CD4-positive, alpha-beta T cell (primary cell): ENCODE results near the gene C2orf66. TPM values are rescaled to one million over a fixed set of nuclear protein-coding genes. Genes with fewer than 3 reads are reported as not detected.

ENCODE experiments used
- ATAC-seq: fragments of 200-7000 bp; cut with Tn5 transposase; one replicate; pipeline ENCODE4 v1.10.0; 2022; ENCODE audit warnings: mild to moderate bottlenecking; ENCODE audit not compliant: poor library complexity
- CTCF ChIA-PET: fragments of 350-600 bp; sonication (Branson Sonifier 250); formaldehyde crosslinking; loops from one replicate; lab custom pipeline; 2021; ENCODE audit warnings: antibody characterized with exemption, inconsistent platforms; lab: Charles Lee
- POLR2A ChIA-PET: fragments of 350-600 bp; sonication (Branson Sonifier 250); formaldehyde crosslinking; loops from one replicate; lab custom pipeline; 2021; ENCODE audit warnings: antibody characterized with exemption, inconsistent platforms; lab: Charles Lee
- DNase-seq, 14 experiments: peaks; one replicate each; pipeline ENCODE4 v3.0.0-alpha.2; 2013 to 2020; ENCODE audit warnings: mixed read lengths in 2 of 14
- H3K27ac ChIP-seq, 2 donors: one replicate each; pipeline versions ENCODE4 v1.5.1 to v1.7.0; 2013; ENCODE audit warnings: low read length in 2 of 2, low read depth in 1 of 2, mild to moderate bottlenecking in 1 of 2
- H3K27me3 ChIP-seq, 2 experiments: 1 replicate in 1 of 2; 2 replicates in 1 of 2; pipeline versions ENCODE4 v1.6.1 to v1.7.0; 2013; ENCODE audit warnings: low read length in 2 of 2, control low read depth in 1 of 2, mild to moderate bottlenecking in 1 of 2, moderate library complexity in 1 of 2; ENCODE audit not compliant: insufficient read depth in 2 of 2, control insufficient read depth in 1 of 2
- H3K36me3 ChIP-seq: one replicate; pipeline ENCODE4 v1.6.1; 2013; ENCODE audit warnings: low read length, control low read depth; ENCODE audit not compliant: insufficient read depth
- H3K4me1 ChIP-seq: one replicate; pipeline ENCODE4 v1.6.1; 2013; ENCODE audit warnings: low read length, control low read depth; ENCODE audit not compliant: insufficient read depth
- H3K4me3 ChIP-seq: one replicate; pipeline ENCODE4 v1.5.1; 2013; ENCODE audit warnings: mild to moderate bottlenecking, low read length, moderate library complexity
- H3K9me3 ChIP-seq, 2 experiments: 1 replicate in 1 of 2; 2 replicates in 1 of 2; pipeline versions ENCODE4 v1.6.1 to v1.7.0; 2013; ENCODE audit warnings: low read length in 2 of 2, mild to moderate bottlenecking in 2 of 2, control low read depth in 1 of 2, moderate library complexity in 1 of 2; ENCODE audit not compliant: control insufficient read depth in 1 of 2, insufficient read depth in 1 of 2
- H3K27ac Mint-ChIP-seq: one replicate; pipeline ENCODE4 v1.8.0; 2020; ENCODE audit warnings: mixed read lengths
- H3K27me3 Mint-ChIP-seq: one replicate; pipeline ENCODE4 v1.8.0; 2021; ENCODE audit warnings: mixed read lengths
- H3K36me3 Mint-ChIP-seq: one replicate; pipeline ENCODE4 v1.8.0; 2021; ENCODE audit warnings: low read depth, mixed read lengths
- H3K4me1 Mint-ChIP-seq: one replicate; pipeline ENCODE4 v1.8.0; 2021; ENCODE audit warnings: low read depth, mixed read lengths
- H3K4me3 Mint-ChIP-seq: one replicate; pipeline ENCODE4 v1.8.0; 2020; ENCODE audit warnings: mild to moderate bottlenecking, mixed read lengths
- H3K9me3 Mint-ChIP-seq: one replicate; pipeline ENCODE4 v1.8.0; 2020; ENCODE audit warnings: mixed read lengths
- CTCF ChIP-seq: fragments of 200-600 bp; IDR thresholded peaks from one replicate; pipeline ENCODE4 v1.8.0; 2022; ENCODE audit warnings: antibody characterized with exemption, mild to moderate bottlenecking
- intact Hi-C, 2 experiments: fragments of 100-400 bp; cut with DNase I in 1 of 2; cut with micrococcal nuclease in 1 of 2; formaldehyde crosslinking; loops; one replicate each; pipeline versions ENCODE4 v1.15.1 to v1.9.0; 2023 to 2025; cut with DNase I, micrococcal nuclease
- total RNA-seq, 174 experiments: library from RNA in 2 of 174; stranded (reverse) in 2 of 174; gene quantifications; one replicate each; pipeline ENCODE4 v1.2.3 and lab custom pipeline; 2021 to 2026

The C2orf66 gene
- total RNA-seq, 2 experiments from 2014 or later, result not detected

GRCh38 chr2:196804381-196804780, 4.8 kb downstream of the C2orf66 start:
- intact Hi-C loops, result loop anchor here in 1 of 2 experiments (10.0 kb wide), 1 partner anchor 900 kb away; the partner anchor contains the start of gene MARS2
- no peaks in the 10 kb centered on the region for H3K9me3 Mint-ChIP-seq
- peaks cover 25% of the 10 kb centered on the region for H3K27me3 Mint-ChIP-seq

GRCh38 chr2:196802401-196802800, 6.8 kb downstream of the C2orf66 start:
- no peak overlapping the region for H3K4me3 ChIP-seq
- Mint-ChIP-seq H3K9me3 (no peaks in the 10 kb centered on the region), H3K36me3 (peaks cover 12% of the 10 kb centered on the region), H3K27ac (no peak overlapping the region), H3K4me1 (peaks cover 20% of the 10 kb centered on the region), H3K4me3 (no peak overlapping the region), H3K27me3 (peaks cover 20% of the 10 kb centered on the region)
- intact Hi-C loops, result loop anchor here in 1 of 2 experiments (10.0 kb wide), 1 partner anchor 902 kb away; the partner anchor contains the start of gene MARS2
- H3K27me3 ChIP-seq, result peaks cover 0 to 5% of the 10 kb centered on the region in 2 experiments
- H3K27ac ChIP-seq, result no peak overlapping the region
- ChIA-PET POLR2A (no interaction called here), CTCF (no interaction called here)
- no peak for DNase-seq
- no peaks in the 10 kb centered on the region for H3K36me3 ChIP-seq
- no peak for ATAC-seq
- no peak for TF ChIP-seq CTCF
- no peaks in the 10 kb centered on the region for H3K9me3 ChIP-seq
- peaks cover 20% of the 10 kb centered on the region for H3K4me1 ChIP-seq

More at GRCh38 chr2:196804381-196804780, 4.8 kb downstream of the C2orf66 start:
- no peak overlapping the region for H3K4me3 Mint-ChIP-seq
- POLR2A ChIA-PET, result no interaction called here
- H3K4me1 Mint-ChIP-seq, result peaks cover 11% of the 10 kb centered on the region
- CTCF ChIA-PET, result interaction anchor here (0.6 to 1.4 kb wide), 2 partner anchors 11 to 46 kb away, joined by 3 read pairs; no protein-coding TSS in a partner anchor
- TF ChIP-seq CTCF, result no peak
- DNase-seq (no peak), ATAC-seq (no peak)
- H3K4me3 ChIP-seq, result no peak overlapping the region
- peaks cover 5% of the 10 kb centered on the region in 2 experiments for H3K27me3 ChIP-seq
- H3K36me3 ChIP-seq, result no peaks in the 10 kb centered on the region
- H3K9me3 ChIP-seq, result no peaks in the 10 kb centered on the region
- peaks cover 6% of the 10 kb centered on the region for H3K36me3 Mint-ChIP-seq
- no peak overlapping the region for H3K27ac Mint-ChIP-seq
- peaks cover 8% of the 10 kb centered on the region for H3K4me1 ChIP-seq
- no peak overlapping the region for H3K27ac ChIP-seq

- ATAC-seq (no peak), DNase-seq (no peak)
- Mint-ChIP-seq H3K27ac (no peak overlapping the region), H3K4me1 (peaks cover 27% of the 10 kb centered on the region), H3K27me3 (peaks cover 20% of the 10 kb centered on the region), H3K4me3 (no peak overlapping the region), H3K9me3 (no peaks in the 10 kb centered on the region), H3K36me3 (peaks cover 19% of the 10 kb centered on the region)
- peaks cover 0 to 5% of the 10 kb centered on the region in 2 experiments for H3K27me3 ChIP-seq
- TF ChIP-seq CTCF, result no peak
- ChIA-PET POLR2A (no interaction called here), CTCF (no interaction called here)
- peaks cover 5% of the 10 kb centered on the region for H3K36me3 ChIP-seq
- no peak overlapping the region for H3K4me3 ChIP-seq
- intact Hi-C loops, result loop anchor here in 1 of 2 experiments (10.0 kb wide), 1 partner anchor 903 kb away; the partner anchor contains the start of gene MARS2
- H3K27ac ChIP-seq, result no peak overlapping the region
- H3K9me3 ChIP-seq, result no peaks in the 10 kb centered on the region
- peaks cover 20% of the 10 kb centered on the region for H3K4me1 ChIP-seq
Observed at GRCh38 chr2:196801674-196802261, 7.4 kb downstream of the C2orf66 start.
